IMR-90 (cell line): Measurements from ENCODE around the gene DEFB124. TPM values are rescaled to one million over a fixed set of nuclear protein-coding genes. Genes with fewer than 3 reads are reported as not detected.

Experiments
- ATAC-seq: fragments of 200-7000 bp; cut with Tn5 transposase; 2 replicates; pipeline ENCODE4 v1.9.1; 2020; ENCODE audit warnings: low read depth, mild to moderate bottlenecking, moderate library complexity
- BruUV-seq: library from RNA; stranded (reverse); fragments of 400-500 nt; replicated peaks from 2 replicates; lab custom pipeline; 2021; lab: Mats Ljungman, UMichigan
- CTCF ChIA-PET: fragments of 300-600 bp; formaldehyde crosslinking; extraction: SDS; loops from one replicate; lab custom pipeline; 2021; ENCODE audit warnings: antibody characterized with exemption; lab: Yijun Ruan, JAX
- POLR2A ChIA-PET: fragments of 300-600 bp; sonication (Branson Sonifier 250); formaldehyde crosslinking; loops from one replicate; lab custom pipeline; 2022; ENCODE audit warnings: antibody characterized with exemption; ENCODE audit not compliant: unreplicated experiment; lab: Charles Lee
- DNase-seq: peaks from one replicate; pipeline ENCODE4 v3.0.0; 2013
- H2AFZ ChIP-seq: replicated peaks from 2 replicates; pipeline ENCODE3; 2013; ENCODE audit warnings: low read length, mild to moderate bottlenecking; ENCODE audit not compliant: poor library complexity
- H2AK5ac ChIP-seq: 2 replicates; pipeline ENCODE4 v1.6.1; 2013; ENCODE audit warnings: low read depth, low read length, inconsistent platforms
- H2AK9ac ChIP-seq: replicated peaks from 2 replicates; pipeline ENCODE3; 2013; ENCODE audit warnings: mild to moderate bottlenecking, low read depth, low read length, moderate library complexity; ENCODE audit not compliant: poor library complexity
- H2BK120ac ChIP-seq: 2 replicates; pipeline ENCODE4 v1.6.1; 2013; ENCODE audit warnings: low read depth, low read length, inconsistent platforms
- H2BK15ac ChIP-seq: 3 replicates; pipeline ENCODE4 v1.6.1; 2013; ENCODE audit warnings: low read depth, low read length, inconsistent platforms
- H2BK20ac ChIP-seq: 2 replicates; pipeline ENCODE4 v1.6.1; 2013; ENCODE audit warnings: low read depth, mild to moderate bottlenecking, inconsistent platforms, low read length, moderate library complexity
- H2BK5ac ChIP-seq: 2 replicates; pipeline ENCODE4 v1.6.1; 2013; ENCODE audit warnings: mild to moderate bottlenecking, low read depth, low read length, inconsistent platforms; ENCODE audit not compliant: poor library complexity, severe bottlenecking
- H3K14ac ChIP-seq: replicated peaks from 2 replicates; pipeline ENCODE4 v1.6.1; 2013; ENCODE audit warnings: low read depth, low read length, inconsistent platforms
- H3K18ac ChIP-seq: 2 replicates; pipeline ENCODE4 v1.6.1; 2013; ENCODE audit warnings: low read depth, low read length, control low read depth
- H3K23ac ChIP-seq: 2 replicates; pipeline ENCODE4 v1.6.1; 2013; ENCODE audit warnings: low read depth, low read length, inconsistent platforms
- H3K27ac ChIP-seq: 2 replicates; pipeline ENCODE4 v1.5.1; 2013; ENCODE audit warnings: mild to moderate bottlenecking, control low read depth, low read length; ENCODE audit not compliant: insufficient read depth
- H3K27me3 ChIP-seq: 2 replicates; pipeline ENCODE4 v1.6.1; 2013; ENCODE audit warnings: low read length; ENCODE audit not compliant: control insufficient read depth, insufficient read depth
- H3K36me3 ChIP-seq: 2 replicates; pipeline ENCODE4 v1.6.1; 2013; ENCODE audit warnings: low read length, mixed read lengths; ENCODE audit not compliant: control insufficient read depth, insufficient read depth
- H3K4ac ChIP-seq: 2 replicates; pipeline ENCODE4 v1.6.1; 2013; ENCODE audit warnings: low read depth, low read length, inconsistent platforms
- H3K4me1 ChIP-seq: 2 replicates; pipeline ENCODE4 v1.6.1; 2013; ENCODE audit warnings: low read length, mixed read lengths; ENCODE audit not compliant: control insufficient read depth, insufficient read depth
- H3K4me2 ChIP-seq: 2 replicates; pipeline ENCODE4 v1.6.1; 2013; ENCODE audit warnings: low read depth, mild to moderate bottlenecking, control low read depth, low read length, moderate library complexity
- H3K4me3 ChIP-seq: 2 replicates; pipeline ENCODE4 v1.5.1; 2013; ENCODE audit warnings: low read depth, mild to moderate bottlenecking, control low read depth, low read length, moderate library complexity; ENCODE audit not compliant: insufficient read depth
- H3K56ac ChIP-seq: 2 replicates; pipeline ENCODE4 v1.6.1; 2013; ENCODE audit warnings: low read length, inconsistent platforms; ENCODE audit not compliant: insufficient read depth; ENCODE audit errors: extremely low read depth
- H3K79me1 ChIP-seq, 2 experiments: 2 replicates each; pipeline ENCODE4 v1.6.1; 2013; ENCODE audit warnings: low read length in 2 of 2, inconsistent platforms in 1 of 2, low read depth in 1 of 2
- H3K9ac ChIP-seq: 2 replicates; pipeline ENCODE4 v1.6.1; 2013; ENCODE audit warnings: low read depth, low read length, control low read depth
- H3K9me1 ChIP-seq: 2 replicates; pipeline ENCODE4 v1.6.1; 2013; ENCODE audit warnings: low read length, inconsistent platforms; ENCODE audit not compliant: insufficient read depth
- H3K9me3 ChIP-seq: 2 replicates; pipeline ENCODE4 v1.6.1; 2013; ENCODE audit warnings: low read length; ENCODE audit not compliant: control insufficient read depth, insufficient read depth
- H4K20me1 ChIP-seq: 2 replicates; pipeline ENCODE4 v1.6.1; 2013; ENCODE audit warnings: low read length, inconsistent platforms; ENCODE audit not compliant: insufficient read depth
- H4K5ac ChIP-seq: 2 replicates; pipeline ENCODE4 v1.6.1; 2013; ENCODE audit warnings: mild to moderate bottlenecking, low read depth, low read length, control low read depth
- H4K8ac ChIP-seq, 2 experiments: 2 replicates each; pipeline ENCODE4 v1.6.1; 2013; ENCODE audit warnings: low read depth in 2 of 2, low read length in 2 of 2, control low read depth in 1 of 2, inconsistent platforms in 1 of 2
- H4K91ac ChIP-seq: 2 replicates; pipeline ENCODE4 v1.6.1; 2013; ENCODE audit warnings: low read depth, low read length, inconsistent platforms; ENCODE audit not compliant: insufficient read depth
- BHLHE40 ChIP-seq: fragments of 150-350 bp; IDR thresholded peaks from 2 replicates; pipeline ENCODE4 v1.6.1; 2016; ENCODE audit warnings: mild to moderate bottlenecking, low read depth, low read length
- CEBPB ChIP-seq: IDR thresholded peaks from 2 replicates; pipeline ENCODE4 v1.6.1; 2012; ENCODE audit warnings: low read depth, low read length, improper control_type of control experiment
- CHD1 ChIP-seq: IDR thresholded peaks from 2 replicates; pipeline ENCODE4 v1.6.1; 2012; ENCODE audit warnings: low read depth, low read length, improper control_type of control experiment
- ELK1 ChIP-seq: fragments of 150-350 bp; IDR thresholded peaks from 2 replicates; pipeline ENCODE4 v1.6.1; 2016; ENCODE audit warnings: low read depth, mild to moderate bottlenecking, low read length, moderate library complexity, borderline replicate concordance
- FOS ChIP-seq: fragments of 150-350 bp; IDR thresholded peaks from 2 replicates; pipeline ENCODE4 v1.6.1; 2016; ENCODE audit warnings: low read depth, low read length
- MAFK ChIP-seq: IDR thresholded peaks from 2 replicates; pipeline ENCODE4 v1.6.1; 2012; ENCODE audit warnings: low read depth, low read length, improper control_type of control experiment
- MAZ ChIP-seq: IDR thresholded peaks from 2 replicates; pipeline ENCODE4 v1.6.1; 2012; ENCODE audit warnings: low read depth, mild to moderate bottlenecking, low read length, improper control_type of control experiment, moderate library complexity, borderline replicate concordance
- MXI1 ChIP-seq: IDR thresholded peaks from 2 replicates; pipeline ENCODE4 v1.6.1; 2012; ENCODE audit warnings: low read depth, mild to moderate bottlenecking, low read length, moderate library complexity, borderline replicate concordance
- NFE2L2 ChIP-seq: fragments of 150-350 bp; IDR thresholded peaks from 2 replicates; pipeline ENCODE4 v1.6.1; 2016; ENCODE audit warnings: low read depth, mild to moderate bottlenecking, low read length
- POLR2A ChIP-seq: IDR thresholded peaks from 2 replicates; pipeline ENCODE4 v1.6.1; 2012; ENCODE audit warnings: mild to moderate bottlenecking, low read depth, low read length
- RAD21 ChIP-seq: IDR thresholded peaks from 2 replicates; pipeline ENCODE4 v1.6.1; 2012; ENCODE audit warnings: low read length, improper control_type of control experiment
- RCOR1 ChIP-seq: IDR thresholded peaks from 2 replicates; pipeline ENCODE4 v1.6.1; 2012; ENCODE audit warnings: mild to moderate bottlenecking, low read length, improper control_type of control experiment; ENCODE audit not compliant: insufficient replicate concordance
- RFX5 ChIP-seq: IDR thresholded peaks from 2 replicates; pipeline ENCODE4 v1.8.0; 2012; ENCODE audit warnings: low read depth, mild to moderate bottlenecking, low read length, moderate library complexity
- SMC3 ChIP-seq: fragments of 150-350 bp; IDR thresholded peaks from 2 replicates; pipeline ENCODE4 v1.6.1; 2016; ENCODE audit warnings: low read depth, mild to moderate bottlenecking, antibody characterized with exemption, low read length, moderate library complexity
- USF2 ChIP-seq: fragments of 150-350 bp; IDR thresholded peaks from 2 replicates; pipeline ENCODE4 v1.6.1; 2017; ENCODE audit warnings: mild to moderate bottlenecking, antibody characterized with exemption, low read length, low read depth
- WGBS, 2 experiments: methylation state at CpG; one replicate each; pipeline versions ENCODE4 v1.1.5 to v1.1.7; 2013; ENCODE audit warnings: missing lambda C conversion rate in 2 of 2; ENCODE audit not compliant: insufficient read length in 1 of 2; ENCODE audit errors: extremely low coverage in 2 of 2; 5-methylcytosine and 5-hydroxymethylcytosine counted together
- dilution Hi-C: fragments of 300-500 bp; cut with HindIII; formaldehyde crosslinking; loops from one replicate; pipeline ENCODE4 v1.14.3; 2018; ENCODE audit warnings: low sequenced_read_pairs; ENCODE audit not compliant: unreplicated experiment
- in situ Hi-C: fragments of 300-500 bp; cut with MboI; formaldehyde crosslinking; loops from 3 replicates; pipeline ENCODE4 v1.14.3; 2019; ENCODE audit warnings: low sequenced_read_pairs, inconsistent platforms, mixed read lengths
- intact Hi-C: fragments of 100-400 bp; cut with micrococcal nuclease; formaldehyde crosslinking; loops from 2 replicates; pipeline ENCODE4 v1.10.0; 2022
- polyA plus RNA-seq, 3 experiments: library from polyadenylated mRNA; depleted of rRNA; stranded (reverse); fragments of >200 nt; gene quantifications; 2 replicates each; pipeline ENCODE4 v1.2.3, GENCODE V29; 2012; ENCODE audit warnings: low replicate concordance in 1 of 3
- total RNA-seq: library from RNA; depleted of rRNA; stranded (reverse); fragments of >200 nt; gene quantifications from 2 replicates; pipeline ENCODE4 v1.2.3, GENCODE V29; 2012
- TF ChIP-seq, protein P1 (sequence below): conservative IDR thresholded peaks from 2 replicates; pipeline ENCODE4 v1.5.1; 2012; ENCODE audit warnings: mild to moderate bottlenecking, low read depth, low read length, improper control_type of control experiment

Gene DEFB124
- total and polyA plus RNA-seq, 2 of the 4 experiments (the other 2 are of a cell fraction), result not detected

DNA sequence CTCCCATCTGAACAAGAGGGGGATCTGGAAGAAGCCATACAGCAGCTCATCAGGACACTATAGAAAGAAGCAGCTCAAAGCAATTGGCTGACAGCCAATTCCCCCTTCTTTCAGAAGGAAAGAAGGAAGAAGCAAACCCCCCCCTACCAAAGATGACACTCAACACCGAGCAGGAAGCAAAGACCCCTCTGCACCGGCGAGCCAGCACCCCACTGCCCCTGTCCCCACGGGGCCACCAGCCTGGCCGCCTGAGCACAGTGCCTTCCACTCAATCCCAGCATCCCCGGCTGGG, 1.3 kb upstream of the DEFB124 start:
- H3K4me1 ChIP-seq, result no peaks in the 10 kb centered on the region
- H4K8ac ChIP-seq, result no peak overlapping the region
- H3K79me1 ChIP-seq, result no peaks in the 10 kb centered on the region
- in situ Hi-C loops, result no loop called here
- 33% methylated on average over 3 of the region's 6 CpGs; no CpG with 5 or more reads in 1 of the 2 experiments for WGBS, 2 experiments
- H3K9me1 ChIP-seq, result no peaks in the 10 kb centered on the region
- no peak overlapping the region for H2BK15ac ChIP-seq
- H3K27ac ChIP-seq, result no peak overlapping the region
- H3K56ac ChIP-seq, result no peak overlapping the region
- TF ChIP-seq, protein P1, sequence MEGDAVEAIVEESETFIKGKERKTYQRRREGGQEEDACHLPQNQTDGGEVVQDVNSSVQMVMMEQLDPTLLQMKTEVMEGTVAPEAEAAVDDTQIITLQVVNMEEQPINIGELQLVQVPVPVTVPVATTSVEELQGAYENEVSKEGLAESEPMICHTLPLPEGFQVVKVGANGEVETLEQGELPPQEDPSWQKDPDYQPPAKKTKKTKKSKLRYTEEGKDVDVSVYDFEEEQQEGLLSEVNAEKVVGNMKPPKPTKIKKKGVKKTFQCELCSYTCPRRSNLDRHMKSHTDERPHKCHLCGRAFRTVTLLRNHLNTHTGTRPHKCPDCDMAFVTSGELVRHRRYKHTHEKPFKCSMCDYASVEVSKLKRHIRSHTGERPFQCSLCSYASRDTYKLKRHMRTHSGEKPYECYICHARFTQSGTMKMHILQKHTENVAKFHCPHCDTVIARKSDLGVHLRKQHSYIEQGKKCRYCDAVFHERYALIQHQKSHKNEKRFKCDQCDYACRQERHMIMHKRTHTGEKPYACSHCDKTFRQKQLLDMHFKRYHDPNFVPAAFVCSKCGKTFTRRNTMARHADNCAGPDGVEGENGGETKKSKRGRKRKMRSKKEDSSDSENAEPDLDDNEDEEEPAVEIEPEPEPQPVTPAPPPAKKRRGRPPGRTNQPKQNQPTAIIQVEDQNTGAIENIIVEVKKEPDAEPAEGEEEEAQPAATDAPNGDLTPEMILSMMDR, result no peak
- TF ChIP-seq CHD1 (no peak), RAD21 (no peak), RCOR1 (no peak), POLR2A (no peak), ELK1 (no peak), MAZ (no peak), FOS (no peak), BHLHE40 (no peak), MAFK (no peak), RFX5 (no peak), NFE2L2 (no peak), CEBPB (no peak), MXI1 (no peak), USF2 (no peak), SMC3 (no peak)
- DNase-seq (no peak), ATAC-seq (no peak)
- H2BK20ac ChIP-seq, result no peak overlapping the region
- no peak overlapping the region for H4K91ac ChIP-seq
- BruUV-seq, result no TSS peak
- H3K23ac ChIP-seq, result no peak overlapping the region
- ChIA-PET CTCF (no interaction called here), POLR2A (no interaction called here)
- no peak overlapping the region for H2AK9ac ChIP-seq
- H2AK5ac ChIP-seq, result no peak overlapping the region
- no peak overlapping the region for H2BK120ac ChIP-seq
- H3K4me2 ChIP-seq, result no peak overlapping the region
- no peak overlapping the region for H3K18ac ChIP-seq
- peaks cover 33% of the 10 kb centered on the region for H3K27me3 ChIP-seq
- no peak overlapping the region for H4K5ac ChIP-seq
- no peak overlapping the region for H3K14ac ChIP-seq
- intact Hi-C loops, result no loop called here
- no peak overlapping the region for H3K4ac ChIP-seq
- no peaks in the 10 kb centered on the region for H4K20me1 ChIP-seq
- H3K9ac ChIP-seq, result no peak overlapping the region
- H2AFZ ChIP-seq, result no peak overlapping the region
- H3K36me3 ChIP-seq, result no peaks in the 10 kb centered on the region
- H3K9me3 ChIP-seq, result no peaks in the 10 kb centered on the region
- no peak overlapping the region for H2BK5ac ChIP-seq
- H3K4me3 ChIP-seq, result no peak overlapping the region
- dilution Hi-C loops, result no loop called here
